ENCODE data around the gene CSHL1. TPM values are rescaled to one million over a fixed set of nuclear protein-coding genes. Genes with fewer than 3 reads are reported as not detected.

CSHL1 gene
- total and polyA plus RNA-seq, 9 of the 15 experiments (the other 6 are each of a cell fraction or from before 2014, with no cell fraction given) = not detected

DNA sequence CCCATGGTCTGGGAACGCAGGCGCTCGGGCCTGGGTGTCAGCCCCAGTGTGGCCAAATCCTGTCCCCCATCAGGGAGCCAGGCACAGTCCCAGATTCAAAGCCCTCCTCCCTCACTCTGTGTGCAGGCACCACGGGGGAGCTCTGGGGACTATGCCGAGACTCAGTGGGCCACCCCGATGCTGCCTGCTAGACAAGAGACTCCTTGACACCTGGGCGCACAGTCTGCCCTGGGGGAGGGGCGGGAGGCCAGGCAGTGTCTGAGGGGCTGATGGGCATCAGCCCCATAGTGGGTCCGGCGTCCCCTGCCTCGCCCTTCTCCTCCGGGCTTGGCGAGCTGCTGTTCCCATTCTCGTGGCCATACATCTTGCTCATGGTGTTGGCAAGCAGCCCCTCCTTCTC lies 29.5 kb upstream of the CSHL1 start:
- in situ Hi-C loops (cut with MboI) = no loop called here
- ChIA-PET CTCF (ENCODE audit: low intra/inter-chr PET ratio) (no interaction called here), POLR2A (interaction anchor here (0.7 kb wide), 1 partner anchor 52 kb away, joined by 4 read pairs; no protein-coding TSS in a partner anchor)
- H3K9ac ChIP-seq (ENCODE audit: insufficient read depth in 1 of 2, low read depth in 2 of 2, low read length in 2 of 2) = no peak overlapping the region
- no TSS peak for BruUV-seq (replicated peaks)
- no peak overlapping the region for H3K4me3 ChIP-seq
- intact Hi-C loops (cut with micrococcal nuclease) = loop anchor here (10.0 kb wide), 1 partner anchor 84 kb away; the partner anchor contains the start of gene ICAM2
- WGBS (ENCODE audit: insufficient coverage, low coverage, missing lambda C conversion rate) = 22% methylated on average over 10 of the region's 14 CpGs
- DNase-seq (ENCODE audit: extremely low read depth in 1 of 4, low spot score in 3 of 4) = no peak
- H2AFZ ChIP-seq (ENCODE audit: low read depth, low read length) = no peak overlapping the region
- H3K27ac ChIP-seq (ENCODE audit: extremely low read depth, low read depth, low read length) = no peak overlapping the region
- H3K36me3 ChIP-seq (ENCODE audit: control insufficient read depth, insufficient read depth, low read length) = no peaks in the 10 kb centered on the region
- no peaks in the 10 kb centered on the region; the same call in 1 of the 2 replicates for H4K20me1 ChIP-seq (replicated peaks; ENCODE audit: control insufficient read depth, insufficient read depth, low read length)
- no peak for ATAC-seq
- no peaks in the 10 kb centered on the region; the same call in 1 of the 2 replicates for H3K9me3 ChIP-seq (replicated peaks; ENCODE audit: control insufficient read depth, insufficient read depth, low read depth, low read length)
- H3K4me2 ChIP-seq (ENCODE audit: insufficient read depth, low read length) = no peak overlapping the region
- peaks cover 0 to 28% of the 10 kb centered on the region in 2 experiments; a peak in 3 of 5 replicates for H3K4me1 ChIP-seq (replicated peaks in 1 of 2; ENCODE audit: control insufficient read depth in 2 of 2, insufficient read depth in 2 of 2, low read length in 2 of 2)
- peaks cover 17 to 51% of the 10 kb centered on the region in 2 experiments for H3K27me3 ChIP-seq (ENCODE audit: control insufficient read depth in 2 of 2, insufficient read depth in 2 of 2, low read length in 2 of 2)
- H3K9me1 ChIP-seq (ENCODE audit: control insufficient read depth, insufficient read depth, low read length) = no peaks in the 10 kb centered on the region
- FAIRE-seq = no peak
- no peaks in the 10 kb centered on the region for H3K79me2 ChIP-seq (ENCODE audit: control insufficient read depth, insufficient read depth, low read length)
- TF ChIP-seq TAF1 (IDR thresholded peaks at IDR 0.05; ENCODE audit: control insufficient read depth, extremely low read depth, insufficient read depth, low read length, severe bottlenecking) = no peak
- TF ChIP-seq ZBTB17 (CRISPR knock-in tag; IDR thresholded peaks at IDR 0.05) = no peak
- TF ChIP-seq ZNF57 (CRISPR knock-in tag; IDR thresholded peaks at IDR 0.05) = no peak
- TF ChIP-seq, protein P1, sequence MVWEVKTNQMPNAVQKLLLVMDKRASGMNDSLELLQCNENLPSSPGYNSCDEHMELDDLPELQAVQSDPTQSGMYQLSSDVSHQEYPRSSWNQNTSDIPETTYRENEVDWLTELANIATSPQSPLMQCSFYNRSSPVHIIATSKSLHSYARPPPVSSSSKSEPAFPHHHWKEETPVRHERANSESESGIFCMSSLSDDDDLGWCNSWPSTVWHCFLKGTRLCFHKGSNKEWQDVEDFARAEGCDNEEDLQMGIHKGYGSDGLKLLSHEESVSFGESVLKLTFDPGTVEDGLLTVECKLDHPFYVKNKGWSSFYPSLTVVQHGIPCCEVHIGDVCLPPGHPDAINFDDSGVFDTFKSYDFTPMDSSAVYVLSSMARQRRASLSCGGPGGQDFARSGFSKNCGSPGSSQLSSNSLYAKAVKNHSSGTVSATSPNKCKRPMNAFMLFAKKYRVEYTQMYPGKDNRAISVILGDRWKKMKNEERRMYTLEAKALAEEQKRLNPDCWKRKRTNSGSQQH (CRISPR knock-in tag; IDR thresholded peaks at IDR 0.05) = no peak
- TF ChIP-seq ATF7 (IDR thresholded peaks at IDR 0.05) = no peak
- TF ChIP-seq, protein P2, sequence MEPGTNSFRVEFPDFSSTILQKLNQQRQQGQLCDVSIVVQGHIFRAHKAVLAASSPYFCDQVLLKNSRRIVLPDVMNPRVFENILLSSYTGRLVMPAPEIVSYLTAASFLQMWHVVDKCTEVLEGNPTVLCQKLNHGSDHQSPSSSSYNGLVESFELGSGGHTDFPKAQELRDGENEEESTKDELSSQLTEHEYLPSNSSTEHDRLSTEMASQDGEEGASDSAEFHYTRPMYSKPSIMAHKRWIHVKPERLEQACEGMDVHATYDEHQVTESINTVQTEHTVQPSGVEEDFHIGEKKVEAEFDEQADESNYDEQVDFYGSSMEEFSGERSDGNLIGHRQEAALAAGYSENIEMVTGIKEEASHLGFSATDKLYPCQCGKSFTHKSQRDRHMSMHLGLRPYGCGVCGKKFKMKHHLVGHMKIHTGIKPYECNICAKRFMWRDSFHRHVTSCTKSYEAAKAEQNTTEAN (CRISPR knock-in tag; IDR thresholded peaks at IDR 0.05) = no peak
- no peak for TF ChIP-seq SMARCA4 (IDR thresholded peaks at IDR 0.05)
- no peak for TF ChIP-seq THAP12 (CRISPR knock-in tag; IDR thresholded peaks at IDR 0.05)
- TF ChIP-seq TEAD2 (tag; IDR thresholded peaks at IDR 0.05) = no peak
- no peak for TF ChIP-seq CGGBP1 (CRISPR knock-in tag; IDR thresholded peaks at IDR 0.05)
- no peak for TF ChIP-seq C11orf30 (IDR thresholded peaks at IDR 0.05; ENCODE audit: low read depth)
- no peak for TF ChIP-seq ZNF184 (CRISPR knock-in tag; IDR thresholded peaks at IDR 0.05)
- TF ChIP-seq ZHX1 (conservative IDR thresholded peaks at IDR 0.05; ENCODE audit: low read length) = no peak
- TF ChIP-seq ATF2 (CRISPR knock-in tag; IDR thresholded peaks at IDR 0.05) = no peak

Data from K562 (cell line).